HFF-Myc (cell line): ENCODE measurements around the gene FARP1.

ENCODE experiments used
- DNase-seq: peaks from one replicate; pipeline ENCODE4 v3.0.0-alpha.2; 2011; ENCODE audit warnings: low read depth; ENCODE audit errors: extremely low read depth
- H3K4me3 ChIP-seq: replicated peaks from 2 replicates; pipeline ENCODE4 v1.5.1; 2011; ENCODE audit warnings: low read depth, mild to moderate bottlenecking, control low read depth, low read length
- TF ChIP-seq, protein P1 (sequence below): IDR thresholded peaks from 2 replicates; pipeline ENCODE4 v1.5.1; 2012; ENCODE audit warnings: mild to moderate bottlenecking, low read depth, low read length, control low read depth; ENCODE audit errors: missing control alignments

Gene FARP1

DNA sequence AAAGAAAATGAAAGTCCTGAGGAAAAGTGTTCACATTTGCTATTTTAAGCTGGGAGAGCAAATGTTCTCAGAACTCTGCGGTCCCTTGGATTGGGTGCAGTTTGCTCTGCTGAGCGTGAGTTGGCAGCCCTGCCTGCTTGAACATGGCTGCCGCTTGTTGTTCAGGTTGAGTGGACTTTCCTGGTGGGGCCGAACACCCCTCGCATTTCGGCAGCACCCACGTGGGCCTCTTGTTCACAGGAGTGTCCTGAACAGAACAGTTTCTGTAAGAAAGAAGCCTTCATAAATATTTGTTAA lies 45.0 kb downstream of the FARP1 start:
- DNase-seq: no peak
- H3K4me3 ChIP-seq: no peak overlapping the region
- TF ChIP-seq, protein P1, sequence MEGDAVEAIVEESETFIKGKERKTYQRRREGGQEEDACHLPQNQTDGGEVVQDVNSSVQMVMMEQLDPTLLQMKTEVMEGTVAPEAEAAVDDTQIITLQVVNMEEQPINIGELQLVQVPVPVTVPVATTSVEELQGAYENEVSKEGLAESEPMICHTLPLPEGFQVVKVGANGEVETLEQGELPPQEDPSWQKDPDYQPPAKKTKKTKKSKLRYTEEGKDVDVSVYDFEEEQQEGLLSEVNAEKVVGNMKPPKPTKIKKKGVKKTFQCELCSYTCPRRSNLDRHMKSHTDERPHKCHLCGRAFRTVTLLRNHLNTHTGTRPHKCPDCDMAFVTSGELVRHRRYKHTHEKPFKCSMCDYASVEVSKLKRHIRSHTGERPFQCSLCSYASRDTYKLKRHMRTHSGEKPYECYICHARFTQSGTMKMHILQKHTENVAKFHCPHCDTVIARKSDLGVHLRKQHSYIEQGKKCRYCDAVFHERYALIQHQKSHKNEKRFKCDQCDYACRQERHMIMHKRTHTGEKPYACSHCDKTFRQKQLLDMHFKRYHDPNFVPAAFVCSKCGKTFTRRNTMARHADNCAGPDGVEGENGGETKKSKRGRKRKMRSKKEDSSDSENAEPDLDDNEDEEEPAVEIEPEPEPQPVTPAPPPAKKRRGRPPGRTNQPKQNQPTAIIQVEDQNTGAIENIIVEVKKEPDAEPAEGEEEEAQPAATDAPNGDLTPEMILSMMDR: no peak

DNA sequence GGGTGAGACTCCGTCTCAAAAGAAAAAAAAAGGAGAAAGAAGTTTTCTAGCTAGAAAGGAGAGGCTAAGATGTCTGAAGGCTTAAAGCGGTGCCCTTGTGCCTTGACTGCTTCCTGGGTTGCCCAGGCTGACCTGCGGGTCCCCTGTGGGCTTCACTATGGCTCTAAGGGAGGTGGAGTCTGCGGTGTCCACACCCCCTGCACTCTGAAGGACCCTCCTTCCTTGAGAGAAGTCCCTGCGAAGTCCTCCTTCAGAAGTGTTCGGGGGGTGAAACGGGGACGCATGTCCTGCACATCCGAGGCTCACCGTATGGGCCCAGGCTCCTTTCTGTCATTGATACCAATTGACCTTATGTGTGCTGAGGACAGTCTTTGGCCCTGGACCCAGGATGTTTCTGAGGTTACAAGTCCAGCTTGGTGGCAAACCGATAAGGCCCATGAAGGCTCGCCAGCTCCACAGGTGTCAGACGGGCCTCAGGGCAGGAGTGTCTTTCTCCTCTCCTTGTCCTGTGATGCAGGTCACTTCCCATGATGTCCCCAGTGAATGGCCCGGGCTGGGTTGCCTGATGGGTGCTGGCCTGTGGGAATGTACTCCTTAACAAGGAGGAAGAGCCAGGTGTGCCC lies 45.8 kb downstream of the FARP1 start:
- no peak overlapping the region for H3K4me3 ChIP-seq
- TF ChIP-seq, protein P1: no peak

DNA sequence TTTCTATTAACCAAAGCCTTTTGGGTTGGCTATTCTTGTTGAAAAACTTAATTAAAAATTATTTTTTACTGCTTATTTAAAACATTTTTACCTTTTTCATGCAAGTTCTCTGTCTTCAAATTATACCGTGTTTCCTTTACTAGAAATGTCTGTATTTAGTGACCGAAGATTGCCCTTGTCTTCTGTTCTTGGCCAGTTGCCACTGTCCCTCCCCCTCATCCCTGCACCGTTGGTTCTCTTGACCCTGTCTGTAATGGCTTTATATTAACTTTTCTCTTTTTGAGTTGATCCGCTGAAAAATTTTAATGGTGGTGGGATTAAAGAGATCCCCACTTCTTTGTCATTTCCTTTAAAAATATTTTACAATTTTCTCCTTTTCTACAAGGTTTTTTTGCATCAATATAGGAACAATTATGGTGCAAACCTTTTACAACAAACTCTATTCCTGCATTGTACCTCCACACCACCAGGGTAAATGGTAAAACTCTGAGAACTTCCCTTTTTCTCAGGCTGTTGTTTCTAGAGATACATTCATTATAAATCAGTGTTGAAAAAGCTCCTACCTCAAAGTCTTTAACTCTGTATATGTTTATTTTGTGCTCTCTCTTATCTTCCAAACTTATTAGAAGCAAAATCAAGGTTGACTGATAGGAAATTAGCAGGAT lies 47.1 kb downstream of the FARP1 start:
- DNase-seq: no peak
- no peak overlapping the region for H3K4me3 ChIP-seq
- TF ChIP-seq, protein P1: no peak

More for the DNA sequence above, 45.8 kb downstream of the FARP1 start:
- no peak for DNase-seq

- no peak for DNase-seq
- H3K4me3 ChIP-seq: no peak overlapping the region
- TF ChIP-seq, protein P1: no peak
These were observed 48.1 kb downstream of the FARP1 start for GRCh38 chr13:98190889-98191444.

DNA sequence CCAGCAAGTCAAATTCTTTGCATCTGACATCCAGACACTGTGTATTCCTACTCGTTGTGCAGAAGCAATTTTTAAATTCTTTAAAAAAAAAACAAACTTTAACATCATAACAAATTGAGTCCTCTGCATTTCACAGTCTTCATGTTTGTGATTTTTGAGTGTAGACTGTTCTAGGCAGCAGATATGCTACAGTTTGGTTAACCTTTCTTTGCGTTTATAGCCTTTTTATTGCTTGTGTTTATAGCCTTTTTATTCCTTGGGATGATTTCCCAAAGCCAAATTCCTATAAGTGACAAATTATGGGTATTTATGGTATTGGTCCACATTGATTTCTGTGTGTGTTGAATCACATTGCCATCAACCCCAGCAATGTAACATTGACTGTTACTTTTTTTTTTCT lies 49.1 kb downstream of the FARP1 start:
- no peak for DNase-seq
- TF ChIP-seq, protein P1: no peak
- no peak overlapping the region for H3K4me3 ChIP-seq

DNA sequence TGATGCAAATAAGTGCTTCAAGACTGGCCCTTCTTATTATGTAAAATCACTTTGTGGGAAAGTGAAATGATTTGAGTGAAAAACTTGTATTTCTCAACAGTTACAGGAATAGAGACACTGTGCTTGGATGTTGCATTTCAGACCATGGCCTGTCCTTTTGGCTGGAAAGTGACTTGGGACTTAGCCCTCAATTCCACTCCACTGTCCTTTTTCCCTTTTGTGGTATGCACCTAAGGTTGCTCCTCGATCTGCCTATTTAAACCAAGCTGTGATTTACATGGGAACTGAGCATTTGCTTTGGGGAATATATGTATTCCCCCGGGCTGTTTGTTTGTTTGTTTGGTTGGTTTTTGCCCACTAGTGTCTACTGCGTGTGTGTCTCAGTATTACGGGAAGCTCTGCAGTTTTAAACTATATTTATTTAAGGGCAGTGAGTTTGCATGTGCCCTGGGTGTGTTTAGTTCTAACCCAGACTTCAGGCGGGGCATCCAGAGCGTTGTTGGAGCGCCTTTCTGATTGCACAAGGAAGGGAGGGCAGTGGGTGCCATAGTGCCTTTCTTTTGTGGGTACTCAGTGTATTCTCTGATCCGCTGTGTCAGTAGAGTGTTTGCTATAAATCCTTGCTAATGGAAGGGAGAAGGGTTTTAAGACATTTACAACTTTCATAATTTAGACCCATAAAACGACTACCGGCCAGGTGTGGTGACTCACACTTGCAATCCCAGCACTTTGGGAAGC lies 52.3 kb downstream of the FARP1 start:
- no peak overlapping the region for H3K4me3 ChIP-seq
- no peak for DNase-seq
- TF ChIP-seq, protein P1: no peak
